Astrocyte of the cerebellum (primary cell): ENCODE results near the gene SEMA4D.

Source experiments
- DNase-seq: peaks from one replicate; pipeline ENCODE4 v3.0.0-alpha.2; 2011; ENCODE audit warnings: low read depth
- H3K4me3 ChIP-seq: 2 replicates; pipeline ENCODE4 v1.5.1; 2011; ENCODE audit warnings: mild to moderate bottlenecking, low read depth, low read length, moderate library complexity
- CTCF ChIP-seq: IDR thresholded peaks from 2 replicates; pipeline ENCODE4 v1.5.1; 2012; ENCODE audit warnings: low read length, low read depth, moderate library complexity, mild to moderate bottlenecking; ENCODE audit errors: missing control alignments
- in situ Hi-C: cut with HindIII; loops from 2 replicates; pipeline ENCODE4 v1.10.0; 2017; ENCODE audit warnings: low sequenced_read_pairs

Gene SEMA4D

GRCh38 chr9:89413963-89414638 lies 83.8 kb downstream of the SEMA4D start:
- no peak overlapping the region for H3K4me3 ChIP-seq
- DNase-seq, result no peak
- in situ Hi-C loops, result loop anchor here (5.0 kb wide), 1 partner anchor 33 kb away; no protein-coding TSS in a partner anchor
- TF ChIP-seq CTCF, result no peak

- no peak for TF ChIP-seq CTCF
- no peak overlapping the region for H3K4me3 ChIP-seq
Measured at GRCh38 chr9:89412951-89413350, 85.0 kb downstream of the SEMA4D start.

GRCh38 chr9:89412541-89412940 lies 85.4 kb downstream of the SEMA4D start:
- no peak for TF ChIP-seq CTCF
- in situ Hi-C loops, result loop anchor here (5.0 kb wide), 1 partner anchor 35 kb away; no protein-coding TSS in a partner anchor
- no peak for DNase-seq
- H3K4me3 ChIP-seq, result no peak overlapping the region

More at GRCh38 chr9:89412951-89413350, 85.0 kb downstream of the SEMA4D start:
- no peak for DNase-seq
- in situ Hi-C loops, result loop anchor here (5.0 kb wide), 1 partner anchor 34 kb away; no protein-coding TSS in a partner anchor

- TF ChIP-seq CTCF, result no peak
- in situ Hi-C loops, result loop anchor here (5.0 kb wide), 1 partner anchor 36 kb away; no protein-coding TSS in a partner anchor
- H3K4me3 ChIP-seq, result no peak overlapping the region
- DNase-seq, result no peak
Measured at GRCh38 chr9:89411759-89412158, 86.2 kb downstream of the SEMA4D start.

GRCh38 chr9:89410641-89411350 lies 87.1 kb downstream of the SEMA4D start:
- DNase-seq, result no peak
- no peak for TF ChIP-seq CTCF
- no peak overlapping the region for H3K4me3 ChIP-seq
- in situ Hi-C loops, result loop anchor here (5.0 kb wide), 1 partner anchor 37 kb away; no protein-coding TSS in a partner anchor

GRCh38 chr9:89410022-89410421 lies 87.9 kb downstream of the SEMA4D start:
- in situ Hi-C loops, result loop anchor here (5.0 kb wide), 1 partner anchor 37 kb away; no protein-coding TSS in a partner anchor
- no peak for TF ChIP-seq CTCF
- DNase-seq, result no peak
- H3K4me3 ChIP-seq, result no peak overlapping the region
